LHCN-M2 (cell line): ENCODE measurements around the gene RPL7A. TPM values are rescaled to one million over a fixed set of nuclear protein-coding genes. Genes with fewer than 3 reads are reported as not detected.
"Not testable (repeated sequence)": the region's sequence is repeated elsewhere in the genome, so short reads cannot be mapped to it uniquely, and the experiment has no call there.

Experiments
- DNase-seq: peaks from one replicate; pipeline ENCODE4 v3.0.0-alpha.2; 2012; ENCODE audit warnings: low read depth
- total RNA-seq: library from RNA; depleted of rRNA; stranded (reverse); fragments of >200 nt; gene quantifications from 2 replicates; pipeline ENCODE4 v1.2.3, GENCODE V29; 2014; rRNA removed

RPL7A gene
- total RNA-seq, 1 experiment from 2014 or later = 2,137 TPM

DNA sequence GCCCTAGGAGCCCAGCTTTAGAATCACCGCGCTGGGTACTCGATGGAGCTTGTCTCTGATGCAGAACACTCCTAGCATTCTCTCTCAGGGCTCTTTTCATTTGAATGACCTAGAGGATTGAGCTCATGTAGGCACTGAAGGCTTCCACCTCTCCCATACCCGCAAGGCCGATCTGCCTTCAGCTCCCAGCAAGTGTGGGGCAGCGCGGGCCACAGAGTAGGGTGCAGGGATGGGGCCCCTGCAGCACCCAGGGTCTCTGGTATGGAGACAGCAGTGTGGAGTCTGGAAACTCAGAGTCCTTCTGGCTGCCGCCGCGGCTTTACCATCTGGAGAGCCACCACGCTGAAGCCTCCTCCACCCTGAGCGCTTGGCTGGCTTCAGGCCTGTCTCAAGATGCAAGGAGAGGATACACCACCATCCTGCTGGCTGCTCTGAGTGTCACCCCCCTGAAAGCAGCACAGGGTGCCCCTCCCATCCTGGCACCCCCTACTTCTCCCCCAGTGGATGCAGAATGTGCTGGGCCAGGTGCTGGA is 41.1 kb downstream of the RPL7A start:
- no peak for DNase-seq

DNA sequence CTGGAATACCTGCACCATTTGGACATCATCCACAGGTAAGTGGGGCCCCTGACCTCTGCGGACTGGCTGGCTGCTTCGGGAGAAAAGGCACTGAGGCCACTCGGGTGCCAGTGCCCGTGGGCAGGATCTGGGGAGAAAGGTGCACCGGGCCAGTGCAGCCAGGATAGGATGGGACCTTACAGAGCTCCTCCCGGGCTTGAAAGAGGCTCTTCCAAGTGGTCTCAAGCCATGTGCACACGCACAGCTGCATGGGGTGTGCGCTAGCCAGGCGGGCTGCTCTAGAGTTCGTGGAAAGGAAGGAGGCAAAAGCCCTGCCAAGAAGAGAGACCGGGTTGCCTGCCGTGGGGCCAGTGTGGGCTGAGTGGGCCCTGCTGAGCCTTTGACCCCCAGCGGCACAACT is 41.5 kb downstream of the RPL7A start:
- no peak for DNase-seq

DNA sequence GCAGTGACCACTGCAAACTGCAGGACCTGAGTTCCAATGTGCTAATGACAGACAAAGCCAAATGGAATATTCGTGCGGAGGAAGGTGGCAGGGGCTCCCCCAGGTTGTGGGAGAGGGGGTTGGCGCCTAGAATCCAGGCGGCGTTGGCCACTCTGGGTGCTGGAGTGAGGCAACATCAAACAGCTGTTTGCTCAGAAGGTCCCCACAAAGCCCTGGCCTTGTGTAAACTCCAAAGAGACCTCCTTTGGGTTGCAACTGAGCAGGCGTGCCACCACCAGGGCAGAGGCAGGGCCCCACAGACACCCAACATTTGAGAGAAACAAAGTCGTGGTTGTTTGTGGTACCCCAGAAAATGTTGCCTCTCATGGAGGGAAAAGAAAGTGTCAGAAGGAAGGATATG is 42.7 kb downstream of the RPL7A start:
- DNase-seq = no peak

DNA sequence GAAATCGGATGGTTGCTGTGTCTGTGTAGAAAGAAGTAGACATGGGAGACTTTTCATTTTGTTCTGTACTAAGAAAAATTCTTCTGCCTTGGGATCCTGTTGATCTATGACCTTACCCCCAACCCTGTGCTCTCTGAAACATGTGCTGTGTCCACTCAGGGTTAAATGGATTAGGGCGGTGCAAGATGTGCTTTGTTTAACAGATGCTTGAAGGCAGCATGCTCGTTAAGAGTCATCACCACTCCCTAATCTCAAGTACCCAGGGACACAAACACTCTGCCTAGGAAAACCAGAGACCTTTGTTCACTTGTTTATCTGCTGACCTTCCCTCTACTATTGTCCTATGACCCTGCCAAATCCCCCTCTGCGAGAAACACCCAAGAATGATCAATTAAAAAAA is 43.4 kb downstream of the RPL7A start:
- DNase-seq = not testable (repeated sequence)

DNA sequence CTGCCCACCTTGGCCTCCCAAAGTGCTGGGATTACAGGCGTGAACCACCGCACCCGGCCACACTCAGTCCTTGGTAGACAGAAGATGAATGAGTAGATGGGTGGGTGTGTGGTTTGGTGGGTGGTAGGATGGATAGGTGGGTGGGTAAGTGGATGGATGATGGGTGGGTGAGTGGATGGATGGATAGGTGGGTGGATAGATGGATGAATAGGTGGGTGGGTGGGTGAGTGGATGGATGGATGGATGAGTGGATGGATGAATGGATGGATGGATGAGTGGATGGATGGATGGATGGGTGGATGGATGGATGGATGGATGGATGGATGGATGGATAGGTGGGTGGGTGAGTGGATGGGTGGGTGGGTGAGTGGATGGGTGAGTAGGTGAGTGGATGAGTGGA is 44.3 kb downstream of the RPL7A start:
- DNase-seq = not testable (repeated sequence)

DNA sequence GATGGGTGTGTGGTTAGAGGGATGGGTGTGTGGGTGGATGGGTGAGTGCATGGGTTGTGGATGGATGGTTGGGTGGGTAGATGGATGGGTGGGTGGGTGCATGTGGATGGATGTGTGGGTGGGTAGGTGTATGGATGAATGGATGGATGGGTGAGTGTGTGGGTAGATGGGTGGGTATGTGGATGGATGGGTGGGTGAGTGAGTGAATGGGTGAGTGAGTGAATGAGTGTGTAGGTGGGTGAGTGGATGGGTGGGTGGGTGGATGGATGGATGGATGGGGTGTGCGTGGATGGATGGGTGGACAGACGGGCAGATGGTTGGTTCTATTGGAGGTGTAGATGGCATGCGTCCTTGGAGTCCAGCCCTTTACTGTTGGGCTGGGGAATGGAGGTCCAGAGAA is 45.4 kb downstream of the RPL7A start:
- DNase-seq = no peak

DNA sequence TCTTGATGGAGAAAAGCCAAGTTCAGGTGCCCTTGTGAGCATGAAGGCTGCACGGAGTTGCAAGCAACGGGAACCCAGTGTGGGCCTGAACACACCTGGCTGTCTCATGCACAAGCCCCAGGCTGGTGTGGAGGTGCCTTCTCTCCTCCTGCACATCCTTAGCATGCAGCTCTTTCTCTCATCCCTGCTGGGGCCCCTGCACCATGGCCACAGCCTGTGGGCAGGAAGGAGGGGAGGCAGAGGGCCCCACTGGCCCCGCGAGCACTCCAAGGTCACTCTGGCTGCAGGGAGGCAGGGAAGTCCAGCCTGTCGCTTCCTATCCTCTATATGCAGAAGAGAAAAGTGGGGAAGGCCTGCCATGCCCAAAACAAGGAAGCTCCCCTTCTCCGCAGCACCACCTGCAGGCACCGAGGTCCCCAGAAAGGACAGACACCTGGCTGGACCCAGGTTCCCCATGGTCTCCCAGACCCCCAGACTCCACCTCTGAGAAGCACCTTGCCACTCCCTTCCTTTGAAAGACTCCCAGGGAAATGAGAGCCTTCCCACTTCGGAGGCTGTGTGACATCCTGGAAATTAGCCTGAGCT is 46.8 kb downstream of the RPL7A start:
- no peak for DNase-seq

DNA sequence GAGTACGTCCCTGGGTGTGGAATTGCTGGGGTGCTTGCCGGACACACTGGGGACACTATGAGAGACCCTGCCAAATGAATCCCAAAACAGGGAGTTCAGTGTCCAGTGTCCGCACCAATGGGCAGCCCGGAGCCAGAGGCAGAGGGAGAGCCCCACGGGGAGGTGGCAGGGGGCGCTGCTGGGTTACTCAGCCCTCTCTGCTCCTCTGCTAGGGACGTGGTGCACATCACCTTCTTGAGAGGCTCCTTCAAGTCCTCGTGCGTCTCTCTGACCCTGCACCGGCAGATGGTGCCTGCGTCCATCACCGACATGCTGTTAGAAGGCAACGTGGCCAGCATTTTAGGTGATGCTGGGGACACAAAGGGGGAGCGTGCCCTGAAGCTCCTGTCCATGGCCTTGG is 48.9 kb downstream of the RPL7A start:
- no peak for DNase-seq

DNA sequence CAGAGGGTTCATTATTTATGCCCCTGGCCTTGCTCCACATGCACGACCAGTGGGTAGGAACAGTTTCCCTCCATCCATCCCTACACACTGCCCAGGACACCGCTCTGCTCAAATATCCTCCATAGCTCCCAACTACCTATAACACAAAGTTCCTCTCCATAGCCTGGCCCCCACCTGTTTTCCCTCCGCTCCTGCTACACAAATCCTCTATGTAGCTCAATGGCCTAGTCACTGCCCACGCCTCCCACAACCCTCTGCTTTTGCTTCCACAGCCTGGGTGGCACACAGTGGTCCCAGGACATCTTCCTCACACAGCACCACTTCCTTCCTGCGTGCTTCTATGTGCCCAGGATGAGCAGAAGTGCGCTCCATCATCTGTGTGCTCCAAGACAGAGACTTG is 49.4 kb downstream of the RPL7A start:
- no peak for DNase-seq

DNA sequence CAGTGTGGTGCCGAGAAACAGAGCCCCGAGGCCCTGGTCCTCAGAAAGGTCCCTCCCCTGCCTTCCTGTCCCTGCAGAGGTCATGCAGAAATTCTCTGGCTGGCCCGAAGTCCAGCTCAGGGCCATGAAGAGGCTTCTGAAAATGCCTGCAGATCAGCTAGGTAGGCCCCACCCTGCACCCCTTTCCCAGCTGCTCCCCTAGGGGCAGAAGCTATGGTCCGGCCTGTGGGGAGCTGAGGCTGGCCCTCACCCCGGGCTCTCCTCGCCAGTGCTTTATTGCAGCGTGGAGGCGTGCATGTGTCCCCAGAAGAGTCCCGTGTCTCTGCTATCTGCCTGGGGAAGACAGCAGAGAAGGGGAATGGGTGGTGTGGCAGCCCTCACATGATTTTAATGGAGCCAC is 49.9 kb downstream of the RPL7A start:
- DNase-seq = no peak

DNA sequence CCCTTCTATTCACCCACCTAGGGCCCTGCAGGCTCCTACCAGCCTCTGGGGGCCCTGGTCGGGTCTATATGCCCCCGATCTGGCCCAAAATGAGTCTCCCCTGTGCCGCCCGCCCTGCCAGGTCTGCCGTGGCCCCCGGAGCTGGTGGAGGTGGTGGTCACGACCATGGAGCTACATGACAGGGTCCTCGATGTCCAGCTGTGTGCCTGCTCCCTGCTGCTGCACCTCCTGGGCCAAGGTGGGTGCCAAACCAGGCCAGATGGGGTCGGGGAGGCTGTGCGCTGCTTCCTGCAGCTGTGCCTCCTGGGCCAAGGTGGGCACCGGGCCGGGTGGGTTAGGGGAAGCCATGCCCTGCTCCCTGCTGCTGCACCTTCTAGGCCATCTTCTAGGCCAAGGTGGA is 52.3 kb downstream of the RPL7A start:
- no peak for DNase-seq

Other genes starting within 250 kb of the RPL7A start
- gene RALGDS, start 227.0 kb upstream of the RPL7A start, total RNA-seq = 15.5 and 17.8 TPM in 2 replicates
- gene GBGT1, start 184.3 kb upstream of the RPL7A start, total RNA-seq = 0.34 and 1.3 TPM in 2 replicates
- not detected in 2 replicates for gene OBP2B, start 139.0 kb upstream of the RPL7A start, total RNA-seq
- not detected in 2 replicates for gene ABO, start 73.0 kb upstream of the RPL7A start, total RNA-seq
- gene SURF6, start 12.0 kb upstream of the RPL7A start, total RNA-seq = 26.8 and 27.8 TPM in 2 replicates
- gene MED22, start 87 bp upstream of the RPL7A start, total RNA-seq = 28.5 and 30.5 TPM in 2 replicates
- gene SURF1, start 8.3 kb downstream of the RPL7A start, total RNA-seq = 12.2 and 22.8 TPM in 2 replicates
- 25.3 and 29.6 TPM in 2 replicates for gene SURF2, start 8.3 kb downstream of the RPL7A start, total RNA-seq
- gene SURF4, start 27.8 kb downstream of the RPL7A start, total RNA-seq = 456 and 465 TPM in 2 replicates
- gene STKLD1, start 28.1 kb downstream of the RPL7A start, total RNA-seq = 0.45 and 1.4 TPM in 2 replicates
- gene REXO4, start 69.8 kb downstream of the RPL7A start, total RNA-seq = 21.0 and 23.6 TPM in 2 replicates
- 1.6 and 2.3 TPM in 2 replicates for gene ADAMTS13, start 74.1 kb downstream of the RPL7A start, total RNA-seq
- 7.4 and 8.2 TPM in 2 replicates for gene CACFD1, start 111.8 kb downstream of the RPL7A start, total RNA-seq
- gene SLC2A6, start 130.9 kb downstream of the RPL7A start, total RNA-seq = 16.6 and 19.1 TPM in 2 replicates
- 0.63 TPM in 1 of 2 replicates, not detected in the other for gene MYMK, start 176.7 kb downstream of the RPL7A start, total RNA-seq
- 0.32 TPM in 1 of 2 replicates, not detected in the other for gene ADAMTSL2, start 186.5 kb downstream of the RPL7A start, total RNA-seq